ENCODE results near the gene NOD1.

DNA sequence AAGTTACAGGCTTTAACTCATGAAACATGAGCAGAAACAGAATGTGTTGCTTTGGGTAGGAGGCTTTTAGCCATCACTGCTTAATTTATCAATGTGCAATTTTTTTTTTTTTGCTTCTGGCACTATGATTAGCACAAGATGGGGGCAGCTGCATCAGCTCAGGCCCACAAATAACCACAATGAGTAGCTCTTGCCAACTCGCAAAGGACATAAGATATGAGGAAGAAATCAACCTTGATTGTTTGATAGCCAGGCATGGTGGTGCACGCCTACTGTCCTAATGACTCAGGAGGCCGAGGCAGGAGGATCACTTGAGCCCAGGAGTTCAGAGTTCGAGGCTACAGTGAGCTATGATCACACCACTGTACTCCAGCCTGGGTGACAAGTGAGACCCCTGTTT lies 12.3 kb downstream of the NOD1 start:
- TF ChIP-seq CTCF (IDR thresholded peaks at IDR 0.05; ENCODE audit: low read depth, low read length) (no peak), EZH2phosphoT487 (IDR thresholded peaks at IDR 0.05; ENCODE audit: low read depth) (no peak)
